ENCODE results near the gene GRIA3.
"Not testable (repeated sequence)": the region's sequence is repeated elsewhere in the genome, so short reads cannot be mapped to it uniquely, and the experiment has no call there.

GRIA3 gene

DNA sequence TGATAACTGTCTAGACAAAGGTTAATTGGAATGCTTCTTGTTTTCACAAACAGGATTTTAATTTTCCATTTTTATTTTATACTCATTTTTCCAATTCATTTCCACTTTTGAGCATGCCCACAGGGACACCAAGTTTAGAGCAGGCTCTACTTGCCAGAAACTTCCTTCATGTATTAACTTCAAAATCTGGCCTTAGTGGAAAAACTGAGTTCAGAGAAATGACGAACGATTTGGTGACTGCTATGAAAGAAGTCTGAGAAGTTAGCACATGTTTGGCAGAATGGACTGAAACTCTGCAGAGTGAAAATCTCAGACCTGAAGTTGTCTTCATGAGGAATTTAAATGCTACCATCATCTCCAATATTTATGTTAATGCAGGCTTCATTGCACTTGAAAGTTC lies 334.7 kb downstream of the GRIA3 start:
- no peak for DNase-seq (ENCODE audit: extremely low read depth in 1 of 2, low read depth in 1 of 2)

DNA sequence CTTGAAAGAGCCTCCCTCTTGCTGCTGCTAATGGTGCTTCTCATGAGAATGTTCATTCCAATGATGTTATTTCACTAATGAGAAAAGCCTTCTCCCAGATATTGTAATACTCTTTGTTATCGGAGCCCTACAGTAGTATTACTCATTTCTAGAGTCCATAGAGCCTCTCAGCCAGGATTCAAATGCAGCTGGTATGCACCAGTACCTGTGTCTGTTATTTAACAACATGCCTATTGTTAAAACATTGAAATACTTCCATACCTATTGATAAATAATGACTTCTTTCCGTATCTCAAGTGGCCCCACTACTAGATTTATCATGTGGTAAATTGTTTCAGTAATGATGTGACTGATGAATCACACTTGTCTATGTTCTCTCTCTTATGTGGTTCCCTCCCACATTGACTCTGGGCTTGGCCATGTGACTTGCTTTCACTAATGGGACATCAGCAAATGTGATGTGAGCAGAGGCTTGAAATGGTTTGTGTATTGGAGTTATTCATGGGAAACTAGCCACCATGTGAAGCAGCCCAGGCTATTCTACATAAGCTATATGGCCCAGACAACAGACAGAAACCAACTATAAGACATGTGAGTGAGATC lies 341.1 kb downstream of the GRIA3 start:
- DNase-seq (ENCODE audit: extremely low read depth in 1 of 2, low read depth in 1 of 2), result no peak

DNA sequence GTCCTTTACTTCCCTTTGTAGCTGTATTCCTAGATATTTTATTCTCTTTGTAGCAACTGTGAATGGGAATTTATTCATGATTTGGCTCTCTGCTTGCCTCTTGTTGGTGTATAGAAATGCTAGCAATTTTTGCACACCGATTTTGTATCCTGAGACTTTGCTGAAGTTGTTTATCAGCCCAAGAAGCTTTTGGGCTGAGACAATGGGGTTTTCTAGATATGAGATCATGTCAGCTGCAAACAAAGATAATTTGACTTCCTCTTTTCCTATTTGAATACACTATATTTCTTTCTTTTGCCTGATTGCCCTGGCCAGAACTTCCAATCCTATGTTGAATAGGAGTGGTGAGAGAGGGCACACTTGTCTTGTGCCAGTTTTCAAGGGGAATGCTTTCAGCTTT lies 346.6 kb downstream of the GRIA3 start:
- not testable (repeated sequence) for DNase-seq (ENCODE audit: extremely low read depth in 1 of 2, low read depth in 1 of 2)

All from activated CD8-positive, alpha-beta memory T cell treated with anti-CD3 and anti-CD28 coated beads for 1 hour (primary cell).